Choroid plexus epithelial cell (primary cell): ENCODE results near the gene ZBTB25.

Experiments used
- DNase-seq: peaks from one replicate; pipeline ENCODE4 v3.0.0-alpha.2; 2010; ENCODE audit warnings: low read depth
- H3K4me3 ChIP-seq: 2 replicates; pipeline ENCODE4 v1.5.1; 2011; ENCODE audit warnings: low read depth, mild to moderate bottlenecking, control low read depth, low read length, moderate library complexity
- CTCF ChIP-seq: conservative IDR thresholded peaks from 2 replicates; pipeline ENCODE4 v1.5.1; 2011; ENCODE audit warnings: low read depth, mild to moderate bottlenecking, control low read depth, inconsistent platforms, low read length, moderate library complexity

ZBTB25 gene

GRCh38 chr14:64542836-64543201 lies 39.2 kb upstream of the ZBTB25 start:
- DNase-seq: no peak
- peak overlapping the region; percentile 46 for H3K4me3 ChIP-seq
- TF ChIP-seq CTCF: no peak

- no peak for DNase-seq
- no peak for TF ChIP-seq CTCF
- H3K4me3 ChIP-seq: peak overlapping the region; percentile 46
These were observed 38.6 kb upstream of the ZBTB25 start for GRCh38 chr14:64541972-64542835.

- peak overlapping the region; percentile 46 for H3K4me3 ChIP-seq
- DNase-seq: peak; percentile 21
- TF ChIP-seq CTCF: no peak
These were observed 37.8 kb upstream of the ZBTB25 start for GRCh38 chr14:64541261-64541971.

- peak; percentile 83 for TF ChIP-seq CTCF
- peak within 1 kb of the TSS; percentile 64 for H3K4me3 ChIP-seq
- peak; percentile 100 for DNase-seq
These were observed 36.9 kb upstream of the ZBTB25 start, which contains the start of gene HSPA2 for GRCh38 chr14:64540208-64541202. Gene HSPA2, plus strand, starts transcription at chr14:64540741. Its CDS starts 109 bp downstream, at chr14:64540850.

GRCh38 chr14:64536488-64537245 lies 33.0 kb upstream of the ZBTB25 start:
- DNase-seq: peak; percentile 81
- TF ChIP-seq CTCF: no peak
- no peak overlapping the region for H3K4me3 ChIP-seq

- DNase-seq: no peak
- no peak overlapping the region for H3K4me3 ChIP-seq
- TF ChIP-seq CTCF: no peak
These were observed 27.9 kb upstream of the ZBTB25 start for GRCh38 chr14:64531567-64531966.
